LHCN-M2 (cell line): ENCODE results near the gene C1orf56. TPM values are rescaled to one million over a fixed set of nuclear protein-coding genes. Genes with fewer than 3 reads are reported as not detected.

ENCODE experiments used
- DNase-seq: peaks from one replicate; pipeline ENCODE4 v3.0.0-alpha.2; 2012; ENCODE audit warnings: low read depth
- total RNA-seq: library from RNA; depleted of rRNA; stranded (reverse); fragments of >200 nt; gene quantifications from 2 replicates; pipeline ENCODE4 v1.2.3, GENCODE V29; 2014

Gene C1orf56
- total RNA-seq, 1 experiment from 2014 or later: 4.7 TPM

- DNase-seq: peak; percentile 65
Observed at GRCh38 chr1:151024540-151025146, 22.9 kb upstream of the C1orf56 start.

GRCh38 chr1:151026460-151026859 lies 21.1 kb upstream of the C1orf56 start:
- DNase-seq: no peak

- no peak for DNase-seq
Observed at GRCh38 chr1:151032164-151032563, 15.4 kb upstream of the C1orf56 start.

GRCh38 chr1:151035167-151035566 lies 12.4 kb upstream of the C1orf56 start:
- no peak for DNase-seq

- no peak for DNase-seq
Observed at GRCh38 chr1:151036356-151036755, 11.2 kb upstream of the C1orf56 start, which contains the start of gene BNIPL. Gene BNIPL, plus strand, starts transcription at chr1:151036586. Its CDS starts 140 bp downstream, at chr1:151036726.

GRCh38 chr1:151037032-151037431 lies 10.5 kb upstream of the C1orf56 start:
- no peak for DNase-seq

- DNase-seq: no peak
Observed at GRCh38 chr1:151039521-151039920, 8.0 kb upstream of the C1orf56 start.

GRCh38 chr1:151043163-151043562 lies 4.4 kb upstream of the C1orf56 start:
- no peak for DNase-seq

- DNase-seq: peak; percentile 72
Observed at GRCh38 chr1:151047925-151048644, 534 bp downstream of the C1orf56 start.

GRCh38 chr1:151048645-151049032 lies 1.1 kb downstream of the C1orf56 start:
- no peak for DNase-seq

- DNase-seq: no peak
Observed at GRCh38 chr1:151049458-151049857, 1.9 kb downstream of the C1orf56 start.

GRCh38 chr1:151050051-151050688 lies 2.6 kb downstream of the C1orf56 start:
- DNase-seq: no peak

- no peak for DNase-seq
Observed at GRCh38 chr1:151051356-151052009, 3.9 kb downstream of the C1orf56 start.

GRCh38 chr1:151054971-151055547 lies 7.5 kb downstream of the C1orf56 start:
- no peak for DNase-seq

GRCh38 chr1:151055581-151055980 lies 8.0 kb downstream of the C1orf56 start:
- DNase-seq: no peak

GRCh38 chr1:151056149-151056548 lies 8.6 kb downstream of the C1orf56 start:
- no peak for DNase-seq

GRCh38 chr1:151058692-151059091 lies 11.1 kb downstream of the C1orf56 start:
- DNase-seq: peak; percentile 52

GRCh38 chr1:151059109-151060006 lies 11.8 kb downstream of the C1orf56 start, which contains the start of gene CDC42SE1:
Gene CDC42SE1, minus strand, starts transcription at chr1:151059622. Its CDS starts 3,892 bp downstream, at chr1:151055730.
- DNase-seq: peak; percentile 81

GRCh38 chr1:151060007-151060656 lies 12.6 kb downstream of the C1orf56 start, which contains the start of gene MLLT11:
Gene MLLT11, plus strand, starts transcription at chr1:151060397. Its CDS starts 6,828 bp downstream, at chr1:151067225.
- DNase-seq: peak; percentile 67
